Measurements from ENCODE around the gene BET1L.
"Not testable (repeated sequence)": the region's sequence is repeated elsewhere in the genome, so short reads cannot be mapped to it uniquely, and the experiment has no call there.

BET1L gene

GRCh38 chr11:196786-197731 is 10.1 kb downstream of the BET1L start:
- no peak for DNase-seq (ENCODE audit: low read depth in 2 of 2)

- not testable (repeated sequence) for DNase-seq (ENCODE audit: low read depth in 2 of 2)
These were observed 13.7 kb downstream of the BET1L start for GRCh38 chr11:193481-193880.

- DNase-seq (ENCODE audit: low read depth in 2 of 2), result not testable (repeated sequence)
These were observed 14.5 kb downstream of the BET1L start, which contains the start of gene SCGB1C1 for GRCh38 chr11:192674-193128. Gene SCGB1C1, plus strand, starts transcription at chr11:193078. Its CDS starts 22 bp downstream, at chr11:193100.

- DNase-seq (ENCODE audit: low read depth in 2 of 2), result peak in 1 of 2 donors; percentile 53
These were observed 15.4 kb downstream of the BET1L start for GRCh38 chr11:191490-192478.

GRCh38 chr11:190546-190945 is 16.7 kb downstream of the BET1L start:
- not testable (repeated sequence) for DNase-seq (ENCODE audit: low read depth in 2 of 2)

- DNase-seq (ENCODE audit: low read depth in 2 of 2), result not testable (repeated sequence)
These were observed 17.3 kb downstream of the BET1L start for GRCh38 chr11:189843-190311.

GRCh38 chr11:189200-189783 is 17.9 kb downstream of the BET1L start:
- not testable (repeated sequence) for DNase-seq (ENCODE audit: low read depth in 2 of 2)

GRCh38 chr11:180242-180641 is 27.0 kb downstream of the BET1L start:
- DNase-seq (ENCODE audit: low read depth in 2 of 2), result not testable (repeated sequence)
